NCI-H1694 treated with DMSO at 0.1 percent for 48 hours (cell line): ENCODE data around the gene PPP1R9A.
"Not testable (repeated sequence)": the region's sequence is repeated elsewhere in the genome, so short reads cannot be mapped to it uniquely, and the experiment has no call there.

ENCODE experiments used
- DNase-seq: peaks from one replicate; lab custom pipeline; 2025; lab: John Stamatoyannopoulos, UW

PPP1R9A gene

DNA sequence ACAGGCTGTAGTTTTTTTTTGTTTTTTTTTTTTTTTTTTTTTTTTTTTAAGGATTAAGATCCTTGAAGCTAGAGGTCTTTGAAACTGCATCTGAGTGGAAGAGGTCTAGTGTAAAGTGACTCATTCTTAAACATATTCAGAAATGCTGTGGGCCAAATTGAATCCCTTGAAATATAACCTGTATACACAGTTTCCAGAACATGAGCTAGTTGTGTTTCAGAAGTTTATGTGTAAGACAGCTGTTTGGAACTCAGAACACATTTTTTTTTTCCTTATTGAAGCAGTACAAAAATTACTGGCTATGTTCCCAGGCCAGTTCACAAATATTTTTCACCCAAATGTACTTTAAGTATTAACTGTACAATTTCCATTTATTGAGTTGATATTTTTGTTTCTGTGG lies 67.9 kb downstream of the PPP1R9A start:
- no peak for DNase-seq

DNA sequence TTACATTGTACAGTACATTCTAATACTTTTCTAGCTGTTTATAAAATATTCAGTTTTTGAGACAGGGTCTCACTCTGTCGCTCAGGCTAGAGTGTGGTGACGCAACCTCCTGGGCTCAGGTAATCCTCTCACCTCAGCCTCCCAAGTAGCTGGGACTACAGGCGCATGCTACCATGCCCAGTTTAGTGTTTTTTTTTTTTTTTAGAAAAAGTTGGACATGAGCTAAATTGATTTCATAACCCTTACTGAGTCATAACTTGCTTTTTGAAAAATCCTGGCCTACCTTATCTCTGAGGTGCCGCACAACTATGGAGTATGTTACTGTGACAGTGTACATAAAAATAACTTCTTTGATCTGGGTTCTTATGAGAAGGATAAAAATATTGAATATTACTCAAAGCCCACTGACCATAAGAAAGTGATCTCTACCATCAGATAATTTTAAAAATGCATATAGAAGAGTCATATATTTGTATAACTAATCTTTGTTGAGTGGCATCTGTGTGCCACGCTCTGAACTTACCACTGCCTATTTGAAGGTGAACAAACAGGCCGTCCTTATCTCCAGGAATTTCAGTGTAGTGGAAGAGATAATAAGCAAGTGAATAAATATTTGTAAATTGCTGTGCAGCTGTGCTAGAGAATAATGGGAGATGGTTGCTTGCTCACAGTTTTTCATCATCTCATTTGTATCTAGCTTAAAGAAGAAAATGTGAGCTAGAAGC lies 73.2 kb downstream of the PPP1R9A start:
- no peak for DNase-seq

DNA sequence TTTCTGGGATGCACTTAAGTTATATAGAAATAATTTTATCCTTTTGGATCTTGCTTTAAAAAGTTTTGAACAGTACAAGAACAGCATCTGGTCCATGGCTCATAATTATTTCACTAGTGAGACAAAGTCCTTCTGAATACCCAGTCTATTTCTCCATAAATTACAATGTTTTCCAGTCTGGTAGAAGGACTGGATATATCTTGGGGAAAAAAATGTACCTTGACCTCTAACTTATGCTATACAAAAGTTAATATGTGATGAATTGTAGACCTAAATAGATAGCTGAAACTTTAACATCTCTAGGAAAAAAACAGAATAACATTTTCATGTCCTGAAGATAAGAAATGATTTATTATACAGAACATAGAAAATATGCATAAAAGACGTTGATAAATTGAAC lies 88.5 kb downstream of the PPP1R9A start:
- DNase-seq, result no peak

DNA sequence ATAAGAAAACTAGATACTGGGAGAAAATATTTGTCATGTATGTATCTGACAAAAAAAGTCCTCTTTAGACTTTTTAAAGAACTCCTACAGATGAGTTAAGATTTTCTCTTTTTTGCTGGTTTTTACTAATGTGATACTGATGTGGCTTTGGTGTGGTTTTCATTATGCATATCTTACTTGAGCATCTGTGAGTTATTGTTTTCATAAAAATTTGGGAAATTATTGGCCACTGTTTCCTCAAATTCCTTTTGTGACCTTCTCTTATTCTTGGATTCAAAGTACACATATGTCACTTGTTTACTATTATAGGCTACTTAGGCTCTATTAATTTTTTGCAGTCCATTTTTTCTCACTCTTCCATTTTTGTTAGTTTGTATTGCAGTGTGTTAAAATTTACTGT lies 89.0 kb downstream of the PPP1R9A start:
- DNase-seq, result no peak

DNA sequence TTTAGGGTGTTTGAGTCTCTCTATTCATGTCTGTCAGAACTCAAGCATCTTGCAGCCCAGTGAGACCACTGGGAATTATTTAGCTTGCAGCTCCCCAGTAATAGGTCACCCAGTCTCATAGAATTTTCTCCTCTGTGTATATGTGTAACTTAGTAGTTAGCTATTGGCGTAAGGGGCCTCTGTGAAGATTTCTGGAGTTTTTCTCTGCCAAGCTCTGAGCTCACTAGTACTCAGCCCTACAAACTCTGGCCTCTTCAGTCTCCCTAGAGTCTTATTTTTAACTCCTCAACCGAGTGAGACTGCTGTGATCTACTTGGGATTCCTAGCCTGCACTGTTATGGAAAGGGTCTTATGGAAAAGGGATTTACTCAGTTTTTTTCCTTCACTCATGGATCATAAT lies 90.2 kb downstream of the PPP1R9A start:
- no peak for DNase-seq

DNA sequence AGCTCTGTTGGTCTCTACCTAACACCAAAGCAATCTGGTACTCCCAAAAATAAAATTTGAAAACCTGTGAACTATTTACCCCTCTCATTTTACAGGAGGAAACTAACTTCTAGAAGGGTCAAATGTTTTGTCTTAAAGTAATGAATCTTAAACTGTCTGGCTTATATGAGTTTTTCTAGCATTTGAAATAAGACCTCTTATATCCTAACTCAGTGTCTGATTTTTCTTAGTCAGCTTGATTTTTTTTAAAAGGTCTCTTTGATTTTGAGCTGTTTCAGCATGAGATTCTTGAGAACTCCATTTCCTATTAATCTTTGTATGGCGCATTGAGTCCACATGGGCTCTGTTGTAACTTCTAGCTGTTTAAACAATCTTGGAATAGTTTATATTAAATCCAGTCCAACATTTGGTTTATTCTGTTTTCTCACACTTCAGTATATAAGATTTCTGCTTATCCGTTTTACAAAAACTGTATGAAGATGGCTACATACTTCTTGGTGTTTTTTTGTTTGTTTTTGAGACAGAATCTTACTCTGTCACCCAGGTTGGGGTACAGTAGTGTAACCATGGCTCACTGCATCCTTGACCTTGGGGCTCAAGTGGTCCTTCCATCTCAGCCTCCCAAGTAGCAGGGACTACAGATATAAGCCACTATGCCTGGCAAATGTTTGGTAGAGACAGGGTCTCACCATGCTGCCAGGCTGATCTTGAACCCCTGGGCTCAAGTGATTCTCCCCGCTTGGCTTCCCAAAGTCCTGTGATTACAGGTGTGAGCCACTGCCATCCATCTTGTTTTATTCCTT lies 91.1 kb downstream of the PPP1R9A start:
- no peak for DNase-seq

DNA sequence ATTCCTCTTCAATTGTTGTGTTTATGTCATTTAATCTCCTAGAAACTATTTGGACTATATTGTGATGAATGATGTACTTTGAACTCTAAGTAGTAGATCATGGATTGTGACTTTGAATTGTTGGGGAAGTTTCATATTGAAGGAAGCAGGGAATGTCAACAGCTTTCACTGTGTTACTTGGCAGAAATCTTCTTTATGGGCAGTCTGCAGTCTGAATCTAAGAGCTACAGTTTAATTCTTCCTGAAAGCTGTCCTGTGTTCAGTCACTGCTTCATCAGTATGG lies 91.6 kb downstream of the PPP1R9A start:
- no peak for DNase-seq

DNA sequence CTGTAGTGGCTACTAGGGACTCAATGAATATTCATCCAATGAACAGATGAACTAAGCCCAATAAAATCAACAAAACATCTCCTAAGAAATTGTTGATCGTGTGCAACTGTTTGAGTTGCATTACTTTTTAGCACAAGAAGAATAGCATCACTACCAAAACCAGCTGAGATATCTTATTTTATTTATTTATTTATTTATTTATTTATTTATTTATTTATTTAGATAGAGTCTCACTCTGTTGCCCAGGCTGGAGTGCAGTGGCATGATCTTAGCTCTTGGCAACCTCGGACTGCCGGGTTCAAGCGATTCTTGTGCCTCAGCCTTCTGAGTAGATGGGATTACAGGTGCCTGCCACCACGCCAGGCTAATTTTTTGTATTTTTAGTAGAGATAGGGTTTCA lies 92.2 kb downstream of the PPP1R9A start:
- DNase-seq, result not testable (repeated sequence)

DNA sequence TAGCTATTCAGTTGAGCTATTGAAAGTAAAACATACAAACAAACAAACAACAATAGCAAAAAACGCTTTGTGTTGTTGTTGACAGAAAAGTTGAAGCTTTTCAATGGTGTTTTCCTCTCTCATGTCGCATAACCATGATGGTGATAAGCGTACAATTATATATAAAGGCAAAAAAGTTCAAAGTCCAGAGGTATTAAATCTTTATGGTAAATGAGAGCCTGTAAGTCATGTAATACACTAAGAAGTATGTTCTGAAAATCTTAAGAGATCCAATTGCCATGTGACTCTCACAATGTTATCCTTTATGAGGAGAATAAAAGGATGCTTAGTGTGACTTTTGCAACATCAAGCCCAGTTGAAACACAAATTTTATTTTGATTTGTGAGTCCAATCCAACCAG lies 93.9 kb downstream of the PPP1R9A start:
- no peak for DNase-seq

DNA sequence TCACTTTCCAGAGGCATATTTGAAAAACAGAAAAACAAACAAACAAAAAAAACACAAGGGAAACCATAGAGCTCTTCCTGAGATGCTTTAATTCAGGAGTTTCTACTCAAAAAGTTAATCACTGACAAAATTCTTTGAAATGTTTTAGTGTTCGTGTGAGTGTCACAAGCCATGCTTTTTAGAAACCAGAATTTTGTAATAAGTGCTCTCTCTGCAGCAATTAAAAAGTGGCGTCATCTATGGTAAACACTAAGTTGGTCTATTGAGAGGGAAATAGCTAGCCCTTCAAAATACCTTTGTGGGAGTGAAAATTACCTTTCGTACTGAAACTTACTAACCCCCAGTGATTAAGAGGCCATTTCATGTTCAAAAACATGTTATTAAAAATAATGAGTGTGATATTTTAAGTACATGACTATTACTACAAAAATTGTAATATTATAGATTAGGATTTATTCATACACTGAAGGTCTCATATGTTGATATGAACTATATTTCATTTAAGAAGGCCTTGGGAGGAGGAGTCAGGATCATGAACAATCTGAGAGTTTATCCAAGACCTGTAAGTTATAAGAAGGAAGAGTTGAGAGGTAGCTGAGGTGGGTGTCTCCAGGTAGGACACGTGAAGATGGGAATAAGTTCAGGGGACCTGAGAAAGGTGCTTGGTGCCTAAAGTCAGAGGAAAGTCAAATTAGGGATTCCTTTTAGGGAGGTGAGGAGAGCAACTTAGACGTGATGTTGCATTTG lies 94.6 kb downstream of the PPP1R9A start:
- no peak for DNase-seq

DNA sequence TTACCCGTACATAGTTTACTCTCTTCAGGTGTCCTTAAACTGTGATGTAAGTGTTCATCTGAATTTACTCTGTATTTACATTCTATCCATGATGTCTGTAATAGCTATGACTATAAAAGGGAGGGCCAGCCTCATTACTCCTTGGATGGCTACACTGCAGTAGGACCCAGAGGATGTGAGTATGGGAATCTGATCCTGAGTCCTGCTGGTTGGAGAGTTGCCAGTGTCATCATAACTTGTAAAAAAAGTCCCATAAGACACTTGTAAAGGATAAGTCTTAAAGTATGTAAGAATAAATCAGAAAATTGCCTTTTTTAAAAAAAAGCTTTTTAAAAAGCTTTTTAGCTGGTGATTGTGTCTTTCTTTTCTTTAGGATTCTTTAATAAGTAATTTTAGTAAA lies 95.4 kb downstream of the PPP1R9A start:
- DNase-seq, result no peak

DNA sequence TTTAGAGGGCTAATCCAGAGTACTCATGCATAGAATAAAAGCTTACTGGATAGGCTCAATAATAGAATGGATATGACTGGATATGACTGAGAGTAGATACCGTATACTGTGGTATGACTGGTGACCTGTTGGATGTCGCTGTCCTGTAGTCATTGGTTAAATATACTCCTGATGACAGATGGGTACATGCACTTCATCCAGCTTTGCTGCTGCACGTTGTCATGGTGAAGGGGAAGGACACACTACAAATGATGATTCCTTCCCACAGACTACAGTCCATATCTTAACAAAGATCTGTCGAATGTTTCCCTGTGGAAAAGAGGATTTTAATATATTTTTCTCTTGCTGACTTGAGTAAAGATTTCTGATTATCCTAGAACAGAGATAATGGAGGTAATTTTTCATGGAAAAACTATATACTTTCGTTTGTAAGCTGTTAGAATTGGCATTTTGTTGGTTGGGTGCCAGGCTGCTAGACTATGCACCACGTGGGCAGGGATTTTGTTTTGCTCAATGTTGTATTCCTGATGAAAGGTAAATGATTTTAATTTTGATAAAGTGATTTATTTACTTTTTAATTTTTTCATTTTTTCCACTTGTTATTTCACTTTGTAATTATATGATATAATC lies 97.3 kb downstream of the PPP1R9A start:
- peak; percentile 42 for DNase-seq

DNA sequence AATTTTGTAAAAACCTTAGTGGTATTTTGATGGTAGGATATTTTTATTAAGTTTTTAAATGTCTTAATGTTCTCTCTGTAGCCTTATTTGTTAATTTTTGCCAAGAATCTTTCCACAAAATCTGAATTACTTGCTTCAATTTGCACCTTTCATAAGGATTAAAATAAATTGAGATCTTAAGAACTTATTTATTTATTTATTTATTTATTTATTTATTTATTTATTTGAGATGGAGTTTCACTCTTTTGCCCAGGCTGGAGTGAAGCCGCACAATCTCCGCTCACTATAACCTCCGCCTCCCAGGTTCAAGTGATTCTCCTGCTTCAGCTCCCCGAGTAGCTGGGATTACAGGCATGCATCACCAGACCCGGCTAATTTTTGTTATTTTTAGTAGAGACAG lies 98.6 kb downstream of the PPP1R9A start:
- DNase-seq, result no peak

DNA sequence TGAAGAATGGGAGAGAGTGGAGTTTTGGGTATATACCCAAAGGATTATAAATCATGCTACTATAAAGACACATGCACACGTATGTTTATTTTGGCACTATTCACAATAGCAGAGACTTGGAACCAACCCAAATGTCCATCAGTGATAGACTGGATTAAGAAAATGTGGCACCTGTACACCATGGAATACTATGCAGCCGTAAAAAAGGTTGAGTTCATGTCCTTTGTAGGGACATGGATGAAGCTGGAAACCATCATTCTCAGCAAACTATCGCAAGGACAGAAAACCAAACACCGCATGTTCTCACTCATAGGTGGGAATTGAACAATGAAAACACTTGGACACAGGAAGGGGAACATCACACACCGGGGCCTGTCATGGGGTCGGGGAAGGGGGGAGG lies 101.4 kb downstream of the PPP1R9A start:
- not testable (repeated sequence) for DNase-seq

DNA sequence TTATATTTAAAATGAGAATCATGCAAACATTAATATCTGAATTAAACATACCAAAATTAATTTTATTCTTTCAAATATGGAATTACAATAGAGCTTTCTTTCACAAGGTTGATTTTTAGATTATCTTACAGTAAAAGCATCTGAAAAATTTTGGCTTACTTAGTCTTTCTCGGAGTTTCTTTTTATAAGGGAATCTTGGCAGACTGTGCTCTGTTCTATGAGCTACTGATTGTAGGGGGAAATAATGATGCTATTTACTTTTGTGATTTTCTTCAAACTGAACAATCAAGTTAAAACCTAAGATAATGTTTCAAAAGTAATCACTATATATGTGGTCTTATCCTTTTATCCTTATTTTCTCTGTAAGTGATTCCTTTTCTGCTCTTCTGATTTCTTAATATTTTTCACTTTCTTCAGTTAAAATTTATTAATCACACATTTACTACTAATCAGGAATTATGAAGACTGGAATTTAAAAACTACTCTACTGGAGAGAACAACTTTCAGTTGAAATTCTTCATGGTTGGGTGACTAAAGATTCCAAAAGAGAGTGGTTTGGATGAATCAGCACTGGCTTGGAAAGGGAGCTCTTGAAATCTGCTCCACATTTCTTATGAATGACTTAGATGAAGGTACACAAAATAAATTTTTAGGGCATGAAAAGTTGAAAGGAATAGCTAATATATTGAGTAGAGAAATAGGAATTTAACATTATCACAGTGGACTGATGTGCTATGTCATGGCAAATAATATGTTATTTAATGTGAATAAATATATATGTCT lies 103.9 kb downstream of the PPP1R9A start:
- DNase-seq, result no peak

DNA sequence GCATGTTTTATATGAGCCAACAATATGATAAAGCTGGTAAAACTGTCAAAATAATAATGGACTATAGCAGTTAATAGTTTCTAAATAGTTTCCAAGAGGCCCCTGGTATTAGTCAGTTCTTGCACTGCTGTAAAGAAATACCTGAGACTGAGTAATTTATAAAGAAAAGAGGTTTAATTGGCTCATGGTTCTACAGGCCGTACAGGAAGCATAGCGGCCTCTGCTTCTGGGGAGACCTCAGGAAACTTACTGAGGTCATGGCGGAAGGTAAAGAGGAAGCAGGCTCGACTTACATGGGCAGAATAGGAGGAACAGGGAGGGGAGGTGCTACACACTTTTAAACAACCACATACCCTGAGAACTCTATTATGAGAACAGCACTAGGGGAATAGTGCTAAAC lies 104.6 kb downstream of the PPP1R9A start:
- DNase-seq, result no peak

DNA sequence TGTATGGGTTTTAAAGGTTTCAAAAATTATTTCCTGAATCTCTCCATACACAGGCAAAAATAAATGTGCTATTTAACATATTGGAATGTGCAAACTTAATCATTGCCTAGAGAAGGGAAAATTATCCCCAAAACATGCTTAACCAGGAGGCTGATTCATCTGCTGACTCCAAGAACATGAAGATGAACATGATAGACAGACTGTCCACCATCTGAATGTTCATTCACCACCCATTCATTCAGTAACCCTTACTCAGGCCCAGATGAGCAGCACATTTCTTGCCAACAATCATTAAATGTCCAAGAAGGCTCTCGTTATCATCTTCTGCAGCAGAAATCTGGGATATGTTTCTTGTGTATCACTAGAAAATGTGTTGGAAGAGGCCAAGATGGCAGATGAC lies 110.6 kb downstream of the PPP1R9A start:
- no peak for DNase-seq

DNA sequence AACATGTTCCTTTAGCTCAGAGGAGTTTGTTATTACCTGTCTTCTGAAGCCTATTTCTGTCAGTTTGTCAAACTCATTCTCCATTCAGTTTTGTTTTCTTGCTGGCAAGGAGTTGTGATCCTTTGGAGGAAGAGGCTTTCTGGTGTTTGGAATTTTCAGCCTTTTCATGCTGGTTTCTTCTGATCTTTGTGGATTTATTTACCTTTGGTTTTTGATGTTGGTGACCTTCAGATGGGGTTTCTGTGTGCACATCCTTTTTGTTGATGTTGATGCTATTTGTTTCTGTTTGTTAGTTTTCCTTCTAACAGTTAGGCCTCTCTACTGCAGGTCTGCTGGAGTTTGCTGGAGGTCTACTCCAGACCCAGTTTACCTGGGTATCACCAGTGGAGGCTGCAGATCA lies 118.6 kb downstream of the PPP1R9A start:
- no peak for DNase-seq

DNA sequence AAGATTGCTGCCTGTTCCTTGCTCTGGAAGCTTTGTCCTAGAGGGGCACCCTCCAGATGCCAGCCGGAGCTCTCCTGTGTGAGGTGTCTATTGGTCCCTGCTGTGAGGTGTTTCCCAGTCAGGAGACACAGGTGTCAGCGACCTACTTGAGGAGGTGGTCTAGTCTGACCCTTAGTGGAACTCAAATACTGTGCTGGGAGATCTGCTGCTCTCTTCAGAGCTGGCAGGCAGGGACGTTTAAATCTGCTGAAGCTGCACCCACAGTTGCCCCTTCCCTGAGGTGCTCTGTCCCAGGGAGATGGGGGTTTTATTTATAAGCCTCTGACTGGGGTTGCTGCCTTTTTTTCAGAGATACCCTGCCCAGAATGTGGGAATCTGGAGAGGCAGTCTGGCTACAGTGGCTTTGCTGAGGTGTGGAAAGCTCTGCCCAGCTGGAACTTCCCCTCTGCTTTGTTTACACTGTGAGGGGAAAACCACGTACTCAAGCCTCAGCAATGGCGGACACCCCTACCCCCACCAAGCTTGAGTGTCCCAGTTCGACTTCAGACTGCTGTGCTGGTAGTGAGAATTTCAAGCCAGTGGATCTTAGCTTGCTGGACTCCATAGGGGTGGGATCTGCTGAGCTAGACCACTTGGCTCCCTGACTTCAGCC lies 119.2 kb downstream of the PPP1R9A start:
- no peak for DNase-seq

DNA sequence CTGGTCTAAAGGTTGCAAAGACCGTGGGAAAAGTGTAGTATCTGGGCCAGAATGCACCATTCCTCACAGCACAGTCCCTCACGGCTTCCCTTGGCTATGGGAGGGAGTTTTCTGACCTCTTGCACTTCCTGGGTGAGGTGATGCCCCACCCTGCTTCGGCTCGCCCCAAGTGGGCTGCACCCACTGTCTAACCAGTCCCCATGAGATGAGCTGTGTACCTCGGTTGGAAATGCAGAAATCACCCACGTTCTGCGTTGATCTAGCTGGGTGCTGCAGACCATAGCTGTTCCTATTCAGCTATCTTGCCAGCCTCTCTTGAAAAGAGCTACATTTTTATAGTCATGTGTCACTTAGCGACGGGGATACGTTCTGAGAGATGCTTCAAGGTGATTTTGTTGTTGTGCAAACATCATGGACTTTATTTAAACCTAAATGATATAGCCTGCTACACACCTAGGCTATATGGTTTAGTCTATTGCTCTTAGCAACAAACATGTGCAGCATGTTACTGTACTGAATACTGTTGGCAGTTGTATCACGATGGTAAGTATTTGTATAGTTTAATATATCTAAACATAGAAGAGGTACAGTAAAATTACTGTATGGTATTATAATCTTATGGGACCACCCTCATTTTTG lies 120.0 kb downstream of the PPP1R9A start:
- no peak for DNase-seq

DNA sequence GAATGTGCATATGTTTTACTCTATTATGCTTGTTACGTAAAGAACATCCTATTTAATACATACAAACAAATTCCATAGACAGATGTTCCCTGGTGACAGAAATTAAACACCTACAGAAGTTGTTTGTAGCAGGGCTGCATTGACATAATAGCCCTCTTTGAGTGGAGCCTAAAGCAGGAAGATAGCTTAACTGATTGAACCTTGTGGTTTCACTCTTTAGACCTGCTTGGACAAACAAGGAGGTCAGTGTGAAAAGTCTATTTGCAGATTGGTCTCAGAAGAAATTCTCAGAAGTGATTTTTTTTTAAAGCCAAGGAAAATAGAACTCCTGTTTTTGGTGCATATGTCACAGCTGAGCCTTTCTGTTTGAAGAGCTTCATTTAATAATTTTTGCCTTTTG lies 121.3 kb downstream of the PPP1R9A start:
- DNase-seq, result no peak
